ENCODE measurements around the gene SPACA4.
"Not testable (repeated sequence)": the region's sequence is repeated elsewhere in the genome, so short reads cannot be mapped to it uniquely, and the experiment has no call there.

The SPACA4 gene

GRCh38 chr19:48606463-48607358, at the start of gene SPACA4:
SPACA4 (plus strand) TSS chr19:48606742; CDS start chr19:48606979, 237 bp downstream.
- DNase-seq, result no peak

GRCh38 chr19:48556825-48557224, 49.7 kb upstream of the SPACA4 start:
- no peak for DNase-seq

- no peak for DNase-seq
These were observed 48.4 kb upstream of the SPACA4 start for GRCh38 chr19:48558018-48558684.

GRCh38 chr19:48560095-48560530, 46.4 kb upstream of the SPACA4 start:
- DNase-seq, result no peak

GRCh38 chr19:48561412-48561811, 45.1 kb upstream of the SPACA4 start:
- DNase-seq, result no peak

GRCh38 chr19:48565090-48565489, 41.5 kb upstream of the SPACA4 start:
- no peak for DNase-seq

GRCh38 chr19:48568345-48568886, 38.1 kb upstream of the SPACA4 start:
- no peak for DNase-seq

GRCh38 chr19:48569814-48570213, 36.7 kb upstream of the SPACA4 start:
- DNase-seq, result no peak

GRCh38 chr19:48571378-48572162, 35.0 kb upstream of the SPACA4 start:
- DNase-seq, result no peak

GRCh38 chr19:48573163-48573505, 33.4 kb upstream of the SPACA4 start:
- DNase-seq, result no peak

GRCh38 chr19:48575931-48576622, 30.5 kb upstream of the SPACA4 start:
- DNase-seq, result no peak

GRCh38 chr19:48577908-48578307, 28.6 kb upstream of the SPACA4 start:
- not testable (repeated sequence) for DNase-seq

GRCh38 chr19:48578891-48579290, 27.7 kb upstream of the SPACA4 start:
- DNase-seq, result no peak

GRCh38 chr19:48582168-48582567, 24.4 kb upstream of the SPACA4 start:
- no peak for DNase-seq

GRCh38 chr19:48587387-48587786, 19.2 kb upstream of the SPACA4 start:
- DNase-seq, result no peak

GRCh38 chr19:48588670-48589401, 17.7 kb upstream of the SPACA4 start:
- peak; percentile 88 for DNase-seq

GRCh38 chr19:48591021-48591420, 15.5 kb upstream of the SPACA4 start:
- no peak for DNase-seq

GRCh38 chr19:48595171-48595570, 11.4 kb upstream of the SPACA4 start:
- DNase-seq, result no peak

- DNase-seq, result no peak
These were observed 10.7 kb upstream of the SPACA4 start for GRCh38 chr19:48595833-48596232.

GRCh38 chr19:48596237-48596636, 10.3 kb upstream of the SPACA4 start:
- DNase-seq, result no peak

- peak; percentile 62 for DNase-seq
These were observed 9.7 kb upstream of the SPACA4 start for GRCh38 chr19:48596679-48597465.
